NCI-H187 treated with DMSO at 0.1 percent for 48 hours (cell line): ENCODE data around the gene BID.
"Not testable (repeated sequence)": the region's sequence is repeated elsewhere in the genome, so short reads cannot be mapped to it uniquely, and the experiment has no call there.

Source experiments
- DNase-seq: peaks from one replicate; lab custom pipeline; 2025; lab: John Stamatoyannopoulos, UW

The BID gene

DNA sequence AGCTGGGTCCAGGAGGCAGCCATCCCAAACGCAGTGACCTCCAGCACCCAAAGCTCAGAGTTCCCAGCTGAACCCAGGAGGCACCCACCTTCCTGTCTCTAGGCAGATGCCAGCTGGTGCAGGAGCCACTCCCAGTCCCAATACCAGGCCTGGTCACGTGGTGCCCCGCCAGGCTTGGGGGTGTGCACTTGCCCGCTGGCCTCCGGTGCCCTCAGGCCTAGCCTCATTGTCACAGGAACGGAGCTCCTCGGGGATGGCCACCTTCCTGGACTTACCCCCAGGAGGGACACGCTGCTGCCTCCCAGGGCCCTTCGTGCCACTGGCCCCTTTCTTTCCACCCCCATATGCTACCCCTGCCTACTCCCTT lies 4.6 kb downstream of the BID start:
- DNase-seq = no peak

- no peak for DNase-seq
These were observed 5.1 kb downstream of the BID start for GRCh38 chr22:17769013-17769715.

DNA sequence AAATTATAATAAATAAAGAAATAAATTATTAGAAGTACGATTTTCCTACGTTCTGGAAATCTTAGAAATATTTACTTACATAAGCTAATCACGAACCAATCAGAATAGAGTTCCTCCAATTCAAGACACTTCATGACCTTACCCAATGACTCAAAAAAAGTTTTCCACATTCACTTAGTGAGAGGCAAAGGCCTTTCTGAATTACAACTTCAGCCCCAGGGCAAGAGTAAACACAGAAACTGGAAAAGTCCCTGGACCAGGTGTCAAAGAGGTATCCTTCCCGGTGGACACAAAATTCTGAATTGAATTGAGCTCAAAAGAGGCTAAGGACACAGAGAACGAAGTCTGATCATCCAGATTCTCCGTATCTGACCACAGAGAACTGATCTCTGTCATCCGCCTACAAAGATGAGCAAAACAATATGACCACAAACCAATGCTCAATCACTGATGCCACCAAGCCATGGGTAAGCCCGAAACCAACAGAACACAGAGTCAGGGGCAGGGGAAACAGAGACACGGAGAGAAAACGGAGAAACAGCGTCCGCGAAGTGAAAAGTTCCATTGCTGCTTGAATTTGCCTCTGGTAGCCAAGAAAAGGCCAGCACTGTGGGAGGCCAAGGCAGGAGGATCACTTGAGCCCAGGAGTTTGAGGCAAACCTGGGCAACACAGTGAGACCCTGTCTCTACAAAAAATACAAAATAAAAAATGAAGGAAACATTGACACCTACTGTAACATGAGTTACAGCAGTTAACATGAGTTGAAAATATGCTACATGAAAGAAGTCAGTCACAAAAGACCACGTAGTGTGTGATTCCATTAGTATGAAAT lies 6.8 kb downstream of the BID start:
- DNase-seq = no peak

GRCh38 chr22:17764852-17765251 lies 9.4 kb downstream of the BID start:
- not testable (repeated sequence) for DNase-seq

- DNase-seq = no peak
These were observed 10.2 kb downstream of the BID start for GRCh38 chr22:17764036-17764435.

DNA sequence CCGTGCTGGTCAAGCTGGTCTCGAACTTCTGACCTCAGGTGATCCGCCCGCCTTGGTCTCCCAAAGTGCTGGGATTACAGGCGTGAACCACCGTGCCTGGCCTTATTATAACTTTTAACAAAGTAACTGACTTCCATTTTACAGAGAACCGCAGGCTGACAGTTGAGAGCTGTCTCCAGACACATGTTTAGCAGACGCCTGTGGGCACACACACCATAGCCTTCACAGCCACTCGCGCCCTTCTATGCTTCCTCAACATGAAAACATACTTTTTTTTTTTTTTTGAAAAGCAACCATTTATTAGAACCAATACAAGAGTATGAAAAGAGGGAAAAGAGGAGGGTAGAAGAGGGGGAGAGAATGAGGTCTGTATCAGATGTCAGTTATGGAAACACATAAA lies 10.8 kb downstream of the BID start:
- not testable (repeated sequence) for DNase-seq

DNA sequence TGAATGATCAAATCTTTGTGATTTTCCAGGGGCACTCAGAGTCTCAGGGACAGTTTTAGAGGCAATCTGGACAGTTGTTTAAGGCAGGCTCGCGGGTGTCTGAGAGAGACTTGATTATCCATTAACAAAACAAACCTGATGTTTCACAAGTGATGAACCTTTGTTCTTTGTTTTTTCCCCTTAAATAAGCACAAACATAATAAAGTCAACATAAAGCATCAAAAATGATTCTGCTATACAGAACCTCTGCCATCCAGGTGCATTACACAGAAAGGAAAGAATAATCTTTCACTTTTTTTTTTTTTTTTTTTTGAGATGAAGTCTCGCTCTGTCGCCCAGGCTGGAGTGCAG lies 13.2 kb downstream of the BID start:
- DNase-seq = no peak

DNA sequence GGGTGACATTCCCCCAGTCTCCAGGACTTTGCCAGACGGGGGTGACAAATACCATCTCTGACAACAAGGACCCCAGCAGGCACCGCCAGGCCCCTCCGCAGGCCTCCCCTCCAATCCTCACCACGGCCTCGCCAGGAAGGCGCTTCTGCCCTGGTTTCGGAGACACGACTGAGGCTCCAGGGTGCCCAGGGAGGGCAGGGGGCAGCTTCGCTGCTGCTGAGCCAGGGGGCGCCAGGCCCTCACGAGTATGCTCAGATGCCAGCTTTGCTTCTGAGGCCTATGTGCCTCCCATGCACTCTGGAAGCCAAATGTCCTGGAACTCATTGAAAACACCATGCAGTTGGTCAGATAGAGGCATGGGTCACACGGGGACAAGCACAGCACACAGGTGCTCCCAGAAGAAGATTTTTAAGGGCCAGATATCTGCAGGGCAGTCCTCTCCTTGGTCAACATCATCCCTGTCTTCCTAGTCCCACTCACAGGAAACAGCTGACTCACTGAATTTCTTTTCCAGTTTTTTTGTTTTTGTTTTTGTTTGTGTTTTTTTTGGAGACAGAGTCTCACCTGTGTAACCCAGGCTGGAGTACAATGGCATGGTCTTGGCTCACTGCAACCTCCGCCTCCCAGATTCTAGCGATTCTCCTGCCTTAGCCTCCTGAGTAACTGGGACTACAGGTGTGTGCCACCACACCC lies 19.9 kb downstream of the BID start:
- DNase-seq = no peak

DNA sequence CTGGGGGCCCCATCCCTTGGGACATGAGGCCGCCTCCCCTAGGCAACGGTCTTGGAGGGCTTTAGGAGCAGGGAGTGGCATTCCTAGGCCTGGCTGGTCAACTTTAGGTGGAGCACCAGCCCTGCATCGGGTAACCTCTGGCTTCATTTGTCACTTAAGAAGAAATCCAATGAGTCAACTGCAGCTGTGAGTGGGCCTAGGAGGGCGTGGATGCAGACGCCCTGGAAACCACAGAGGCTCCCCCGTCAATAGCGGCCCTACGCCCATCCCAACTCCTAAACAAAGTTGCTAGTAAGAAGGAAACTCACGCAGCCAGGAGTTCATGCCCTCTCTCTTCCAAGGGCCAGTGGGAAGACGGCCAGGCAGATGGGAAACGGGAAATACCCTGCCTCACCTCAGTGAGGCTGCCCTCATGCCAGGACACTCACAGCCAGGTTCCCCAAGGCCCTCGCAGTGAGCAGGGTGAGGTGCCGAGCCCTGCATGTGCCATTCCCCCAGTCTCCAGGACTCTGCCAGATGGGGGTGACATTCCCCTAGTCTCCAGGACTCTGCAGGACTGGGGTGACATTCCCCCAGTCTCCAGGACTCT lies 20.8 kb downstream of the BID start:
- no peak for DNase-seq

DNA sequence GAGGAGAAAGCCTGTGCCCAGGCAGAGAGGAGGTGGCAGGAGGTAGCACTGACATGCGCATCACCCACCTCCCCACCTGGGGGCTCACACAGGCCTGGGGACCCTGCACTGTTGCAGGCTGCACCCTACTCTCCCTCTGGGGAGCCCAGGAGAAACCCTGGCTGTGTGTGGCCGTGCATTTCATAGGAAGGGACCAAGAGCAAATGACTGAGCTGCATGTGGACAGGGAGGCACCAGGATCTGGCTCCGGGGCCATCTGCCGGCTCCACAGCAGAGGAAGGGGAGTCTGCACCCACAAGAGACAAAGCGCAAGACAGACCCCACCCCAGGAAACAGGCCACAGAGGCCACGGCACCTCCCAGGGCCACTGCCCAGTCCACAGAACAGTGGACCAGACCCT lies 22.7 kb downstream of the BID start:
- no peak for DNase-seq

GRCh38 chr22:17749605-17750395 lies 24.5 kb downstream of the BID start:
- DNase-seq = no peak

DNA sequence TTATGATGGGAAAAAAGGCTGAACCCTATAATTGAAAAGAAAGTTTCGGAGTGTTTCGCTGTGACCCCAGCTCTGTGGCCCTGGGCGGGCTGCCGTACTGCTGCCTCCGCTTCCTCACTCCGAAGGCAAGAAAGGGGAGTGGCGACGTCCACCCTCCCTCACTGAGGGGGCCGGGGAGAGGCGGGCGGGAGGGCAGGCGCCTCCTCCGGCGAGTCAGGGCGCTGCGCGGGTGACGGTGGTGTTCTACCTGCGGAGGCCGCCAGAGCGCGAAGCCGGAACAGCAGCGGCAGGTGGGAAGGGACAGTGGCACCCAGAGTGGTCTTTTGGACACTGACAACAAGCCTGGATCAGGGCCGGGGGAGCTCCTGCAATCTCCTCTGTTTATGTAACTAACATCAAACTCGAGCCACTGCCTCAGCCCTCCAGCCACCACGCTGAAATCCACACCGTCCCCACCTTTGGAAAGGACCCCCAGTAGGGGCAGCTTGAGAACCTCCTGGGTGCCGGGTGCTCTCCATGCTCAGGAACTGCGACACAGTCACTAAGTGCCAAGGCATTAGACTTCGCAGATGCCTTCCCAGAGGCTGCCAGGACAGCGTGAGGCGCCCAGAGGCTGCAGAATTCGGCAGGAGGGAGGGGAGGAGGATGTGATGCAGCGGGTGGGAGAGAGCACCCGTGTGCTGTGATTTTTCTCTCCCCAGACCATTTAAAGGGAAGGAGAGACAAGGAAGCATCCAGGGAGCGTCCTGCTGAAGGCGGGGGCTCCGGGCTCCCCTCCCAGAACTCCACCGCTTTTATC lies 25.5 kb downstream of the BID start:
- DNase-seq = no peak

DNA sequence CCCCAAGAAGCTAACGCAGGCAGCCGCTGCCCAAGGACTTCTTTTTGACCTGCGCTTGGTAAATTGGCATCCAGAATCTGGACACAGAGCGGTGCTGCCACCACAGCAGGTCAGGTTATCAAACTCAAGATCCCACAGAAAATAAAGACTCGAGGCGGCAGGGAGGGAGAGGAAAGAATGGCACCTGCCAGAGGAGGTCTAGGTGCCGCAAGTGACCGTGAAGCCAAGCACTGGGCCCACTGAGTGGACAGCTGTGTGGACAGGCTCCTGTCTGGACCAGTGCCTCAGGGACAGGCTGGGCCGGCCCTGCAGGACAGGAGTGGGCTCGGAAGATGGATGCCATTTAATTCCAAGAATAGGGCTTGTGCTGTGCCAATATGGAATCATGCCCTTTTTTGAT lies 27.4 kb downstream of the BID start:
- DNase-seq = no peak

DNA sequence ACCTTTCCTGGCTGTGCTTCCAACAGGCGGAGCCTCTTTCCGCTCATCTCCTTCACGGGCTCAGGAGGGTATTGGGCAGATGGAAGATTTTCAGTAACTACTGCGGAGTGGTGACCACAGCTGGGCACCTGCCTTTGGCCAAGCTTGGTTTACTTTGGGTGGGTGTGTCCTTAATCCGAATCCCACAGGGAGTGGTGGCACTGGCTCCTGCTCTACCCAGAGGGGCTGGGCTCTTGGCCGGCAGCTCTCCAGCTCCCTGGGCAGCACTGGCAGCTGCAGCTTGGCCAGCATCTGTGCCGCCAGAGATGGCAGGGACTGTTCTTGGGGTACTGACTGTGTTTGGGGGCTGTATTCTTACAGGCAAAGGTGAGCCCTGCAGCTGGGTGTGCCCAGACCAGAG lies 29.8 kb downstream of the BID start:
- DNase-seq = no peak

GRCh38 chr22:17743661-17744411 lies 30.4 kb downstream of the BID start:
- DNase-seq = no peak

DNA sequence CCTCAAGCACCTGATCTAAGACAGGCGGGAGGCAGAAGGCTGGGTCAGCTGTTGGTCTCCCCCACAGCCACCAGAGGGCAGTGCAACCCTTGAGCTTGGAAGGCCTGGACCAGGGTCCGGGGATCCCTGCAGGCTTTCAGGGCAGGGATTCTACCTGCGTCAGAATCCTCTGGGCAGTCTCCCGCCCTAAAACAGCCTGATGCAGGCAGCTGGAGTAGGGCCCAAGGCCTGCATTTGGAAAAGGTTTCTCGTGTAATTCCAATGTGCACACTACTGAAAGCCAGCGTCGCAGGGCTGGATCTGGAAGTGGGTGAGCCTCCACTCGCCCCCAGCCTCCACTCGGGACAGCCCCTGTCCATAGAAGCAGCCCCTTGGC lies 31.8 kb downstream of the BID start:
- no peak for DNase-seq

DNA sequence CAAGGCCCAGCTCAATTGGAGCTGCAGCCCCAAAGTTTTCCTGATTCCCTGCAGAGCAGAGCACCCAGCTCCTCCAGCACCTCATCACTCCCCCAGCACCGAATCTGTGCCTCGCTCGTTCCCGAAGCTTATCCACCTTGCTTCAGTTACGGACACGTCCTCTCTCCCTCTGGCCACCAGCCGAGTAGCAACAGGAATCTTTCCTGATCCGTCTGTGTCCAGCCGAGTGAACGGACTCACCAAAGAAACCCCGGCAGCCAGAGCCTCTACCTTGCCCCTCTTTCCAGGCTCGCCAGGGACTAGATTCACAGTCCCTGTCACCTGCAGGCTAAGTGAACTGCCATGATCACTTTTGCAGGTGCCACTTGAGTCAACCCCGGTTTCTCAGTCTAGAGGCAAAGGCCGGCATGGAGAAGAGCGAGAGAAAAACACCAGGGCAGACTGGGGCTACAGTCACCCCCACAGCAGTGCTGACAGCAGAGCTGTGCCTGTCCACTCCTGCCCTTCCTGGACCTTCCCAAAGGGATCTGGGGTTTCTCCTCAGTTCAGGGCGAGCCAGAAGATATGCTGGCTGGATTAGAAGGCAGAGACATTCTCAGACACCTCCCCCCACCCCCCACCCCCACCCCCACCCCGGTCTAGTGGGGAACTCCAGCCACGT lies 32.3 kb downstream of the BID start:
- no peak for DNase-seq

DNA sequence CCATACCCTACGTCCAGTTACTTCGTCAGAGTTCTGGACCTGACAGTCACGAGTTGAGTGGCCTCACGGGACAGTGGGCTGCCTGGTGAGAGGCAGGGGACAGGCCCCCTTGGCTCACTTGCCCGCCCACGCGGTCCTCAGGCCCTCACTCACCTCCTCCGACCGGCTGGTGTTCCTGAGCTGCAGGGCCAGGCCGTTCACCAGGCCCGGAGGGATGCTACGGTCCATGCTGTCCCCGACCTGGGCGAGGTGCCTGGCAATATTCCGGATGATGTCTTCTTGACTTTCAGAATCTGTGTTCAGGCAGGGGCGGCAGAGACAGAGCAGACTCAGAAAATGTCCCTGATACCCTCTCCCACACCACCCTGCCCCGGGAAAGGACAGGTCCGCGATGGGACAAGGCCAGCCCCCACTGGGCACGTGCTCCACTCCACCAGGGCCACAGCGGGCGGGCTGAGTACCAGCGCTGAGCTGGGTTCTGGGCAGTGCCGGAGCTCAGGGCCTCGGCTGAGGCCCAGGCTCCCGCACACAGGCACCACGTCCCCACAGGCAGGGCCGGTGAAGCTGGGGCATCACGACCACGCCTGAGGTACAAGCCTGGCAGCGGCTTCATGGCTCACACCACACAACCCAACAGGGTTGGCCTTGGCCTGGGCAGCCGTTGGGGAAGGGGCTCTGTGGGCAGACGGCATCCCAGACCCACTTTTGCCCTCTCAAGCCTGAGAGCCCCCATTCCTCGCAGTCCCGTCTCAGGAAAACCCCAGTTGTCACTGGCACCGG lies 34.9 kb downstream of the BID start:
- DNase-seq = no peak
